Measurements from ENCODE around the gene HMCN1. TPM values are rescaled to one million over a fixed set of nuclear protein-coding genes. Genes with fewer than 3 reads are reported as not detected.

The HMCN1 gene
- total and polyA plus RNA-seq, 9 donors = 7.9 to 22.6 (median 11.2) TPM

DNA sequence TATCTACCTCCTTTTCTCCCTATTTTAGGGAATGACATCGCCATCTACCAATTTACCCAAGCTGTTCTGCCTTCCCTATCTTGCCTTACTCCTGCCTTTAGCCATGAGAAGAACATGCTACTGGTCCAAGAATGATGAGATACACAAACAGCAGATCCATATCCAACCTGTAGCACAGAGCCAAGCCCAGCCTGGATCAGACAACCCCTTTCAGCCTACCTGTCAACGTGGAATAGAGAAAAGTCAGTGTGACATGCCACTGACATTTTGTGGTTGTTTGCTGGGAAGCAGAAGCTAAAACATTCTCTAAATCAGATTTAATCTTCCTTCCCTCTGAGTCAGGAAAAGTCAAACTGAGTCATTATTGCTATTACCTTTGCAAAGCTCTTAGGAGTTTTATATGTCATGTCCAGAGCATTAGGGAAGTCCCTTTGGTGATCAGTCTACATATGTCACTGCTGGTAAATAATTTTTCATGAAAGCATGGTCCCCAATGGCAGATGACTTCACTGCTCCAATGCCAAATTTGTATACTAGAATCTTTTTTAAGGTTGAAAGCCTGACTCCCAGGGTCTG is 497.8 kb downstream of the HMCN1 start:
- no peak overlapping the region for H3K4me3 ChIP-seq (ENCODE audit: low read length)
- no peaks in the 10 kb centered on the region for H3K4me1 ChIP-seq (ENCODE audit: control insufficient read depth, insufficient read depth, low read length)
- no peaks in the 10 kb centered on the region for H3K27me3 ChIP-seq (ENCODE audit: control insufficient read depth, insufficient read depth, low read length)
- WGBS (ENCODE audit: insufficient coverage) = 100% methylated on average over 1 of the region's 2 CpGs
- no peak for DNase-seq
- no peaks in the 10 kb centered on the region for H3K9me3 ChIP-seq (replicated peaks; ENCODE audit: control insufficient read depth, low read depth, low read length)
- no peak overlapping the region for H3K27ac ChIP-seq (ENCODE audit: low read length)
- no peaks in the 10 kb centered on the region for H3K36me3 ChIP-seq (ENCODE audit: control insufficient read depth, insufficient read depth, low read length)

DNA sequence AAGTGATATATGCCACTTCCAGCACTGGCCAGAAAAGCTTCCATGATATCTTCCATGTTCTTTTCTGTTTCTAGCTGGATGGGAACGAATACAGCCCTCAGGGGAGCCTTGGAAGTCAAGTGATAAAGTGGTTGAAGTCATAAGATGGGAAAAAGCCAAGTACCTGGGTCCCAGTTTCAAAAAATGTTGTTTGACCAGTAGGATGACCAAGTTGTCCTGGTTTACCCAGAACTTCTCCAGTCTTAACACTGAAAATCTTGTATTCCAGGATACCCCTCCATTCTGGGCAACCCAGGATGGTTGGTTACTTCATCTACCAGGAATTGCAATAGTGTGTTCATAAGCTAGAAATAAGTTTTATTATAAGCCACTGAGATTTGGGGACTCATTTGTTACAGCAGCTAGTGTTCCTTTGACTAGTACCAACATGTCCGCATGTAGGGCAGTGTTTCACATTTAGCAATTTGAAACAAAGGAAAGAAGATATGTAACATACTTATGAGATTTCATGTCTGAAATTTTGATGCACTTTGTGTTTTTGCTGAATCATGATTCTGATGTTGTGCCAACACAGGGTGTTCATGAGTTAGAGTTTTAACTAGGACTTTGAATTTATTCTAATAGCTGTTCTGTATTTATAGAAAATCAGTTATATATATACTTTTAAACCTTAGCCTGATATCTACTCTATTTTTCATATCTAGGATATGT is 500.9 kb downstream of the HMCN1 start:
- WGBS (ENCODE audit: insufficient coverage) = no CpG with 5 or more reads among the region's 2 CpGs
- Histone ChIP-seq H3K9me3 (replicated peaks; ENCODE audit: control insufficient read depth, low read depth, low read length) (no peaks in the 10 kb centered on the region), H3K36me3 (ENCODE audit: control insufficient read depth, insufficient read depth, low read length) (no peaks in the 10 kb centered on the region), H3K27ac (ENCODE audit: low read length) (no peak overlapping the region), H3K27me3 (ENCODE audit: control insufficient read depth, insufficient read depth, low read length) (no peaks in the 10 kb centered on the region), H3K4me3 (ENCODE audit: low read length) (no peak overlapping the region), H3K4me1 (ENCODE audit: control insufficient read depth, insufficient read depth, low read length) (no peaks in the 10 kb centered on the region)
- no peak for DNase-seq

DNA sequence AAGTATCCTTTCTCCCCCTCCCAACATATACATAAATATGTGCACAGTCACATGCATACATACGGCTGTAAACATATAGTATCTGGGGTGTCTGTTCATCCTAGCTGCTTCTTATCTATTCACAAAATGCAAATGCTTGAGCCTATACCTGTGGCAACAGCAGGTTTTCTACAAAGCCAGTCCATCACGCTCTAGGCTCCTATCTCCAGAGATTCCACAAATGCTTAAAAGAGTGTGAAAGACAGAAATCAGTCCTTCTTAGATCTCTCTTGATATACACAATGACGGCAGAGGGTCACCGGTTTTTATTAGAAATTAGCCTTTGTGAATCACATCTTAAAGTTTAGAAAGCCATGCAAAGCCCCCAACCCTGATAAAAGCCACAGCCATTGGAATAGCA is 501.5 kb downstream of the HMCN1 start:
- no peak for DNase-seq
- Histone ChIP-seq H3K4me3 (ENCODE audit: low read length) (no peak overlapping the region), H3K4me1 (ENCODE audit: control insufficient read depth, insufficient read depth, low read length) (no peaks in the 10 kb centered on the region), H3K27ac (ENCODE audit: low read length) (no peak overlapping the region), H3K9me3 (replicated peaks; ENCODE audit: control insufficient read depth, low read depth, low read length) (no peaks in the 10 kb centered on the region), H3K36me3 (ENCODE audit: control insufficient read depth, insufficient read depth, low read length) (no peaks in the 10 kb centered on the region), H3K27me3 (ENCODE audit: control insufficient read depth, insufficient read depth, low read length) (no peaks in the 10 kb centered on the region)
- no CpG with 5 or more reads among the region's 4 CpGs for WGBS (ENCODE audit: insufficient coverage)

DNA sequence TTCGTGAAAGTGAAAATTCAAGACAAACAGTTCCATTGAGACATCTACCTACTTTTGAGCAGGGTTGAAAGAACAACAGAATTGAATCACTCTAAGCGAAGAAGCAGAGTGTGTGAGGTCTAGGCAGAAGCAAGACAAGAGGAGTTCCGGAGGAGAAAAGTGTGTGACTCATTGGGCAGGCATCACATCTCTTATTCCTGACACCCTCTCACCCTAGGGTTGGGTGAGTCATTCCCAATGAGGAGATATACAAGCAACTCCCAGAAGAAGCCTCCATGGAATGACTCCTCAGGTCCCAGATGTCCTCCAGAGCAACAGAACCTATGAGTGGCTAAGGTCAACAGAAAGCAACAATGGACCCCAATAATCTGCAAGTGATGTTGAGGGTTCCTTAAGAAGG is 502.7 kb downstream of the HMCN1 start:
- Histone ChIP-seq H3K27ac (ENCODE audit: low read length) (no peak overlapping the region), H3K9me3 (replicated peaks; ENCODE audit: control insufficient read depth, low read depth, low read length) (no peaks in the 10 kb centered on the region), H3K4me1 (ENCODE audit: control insufficient read depth, insufficient read depth, low read length) (no peaks in the 10 kb centered on the region), H3K27me3 (ENCODE audit: control insufficient read depth, insufficient read depth, low read length) (no peaks in the 10 kb centered on the region), H3K36me3 (ENCODE audit: control insufficient read depth, insufficient read depth, low read length) (no peaks in the 10 kb centered on the region), H3K4me3 (ENCODE audit: low read length) (no peak overlapping the region)
- no CpG with 5 or more reads among the region's 3 CpGs for WGBS (ENCODE audit: insufficient coverage)
- no peak for DNase-seq

DNA sequence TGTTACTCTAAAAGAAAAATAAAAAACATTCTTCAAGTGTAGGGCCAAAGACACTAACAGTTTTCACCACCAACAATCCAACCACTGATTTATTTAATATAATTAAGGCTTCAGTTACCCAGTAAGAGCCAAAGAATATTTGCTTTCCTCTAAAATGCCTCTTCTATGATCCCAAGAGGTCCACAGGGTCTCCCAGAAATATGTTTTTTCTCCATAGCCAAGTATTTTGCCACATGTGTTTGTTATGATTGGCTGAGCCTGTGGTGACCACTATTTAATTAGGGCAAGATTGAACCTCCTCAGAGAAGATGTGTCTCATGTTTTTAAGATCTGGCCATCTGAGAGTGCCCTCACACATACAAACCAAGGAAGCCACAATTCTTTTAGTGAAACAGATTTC is 505.0 kb downstream of the HMCN1 start:
- no peak for DNase-seq
- H3K36me3 ChIP-seq (ENCODE audit: control insufficient read depth, insufficient read depth, low read length) = no peaks in the 10 kb centered on the region
- H3K27me3 ChIP-seq (ENCODE audit: control insufficient read depth, insufficient read depth, low read length) = no peaks in the 10 kb centered on the region
- H3K27ac ChIP-seq (ENCODE audit: low read length) = no peak overlapping the region
- no peaks in the 10 kb centered on the region for H3K9me3 ChIP-seq (replicated peaks; ENCODE audit: control insufficient read depth, low read depth, low read length)
- no peak overlapping the region for H3K4me3 ChIP-seq (ENCODE audit: low read length)
- no peaks in the 10 kb centered on the region for H3K4me1 ChIP-seq (ENCODE audit: control insufficient read depth, insufficient read depth, low read length)

DNA sequence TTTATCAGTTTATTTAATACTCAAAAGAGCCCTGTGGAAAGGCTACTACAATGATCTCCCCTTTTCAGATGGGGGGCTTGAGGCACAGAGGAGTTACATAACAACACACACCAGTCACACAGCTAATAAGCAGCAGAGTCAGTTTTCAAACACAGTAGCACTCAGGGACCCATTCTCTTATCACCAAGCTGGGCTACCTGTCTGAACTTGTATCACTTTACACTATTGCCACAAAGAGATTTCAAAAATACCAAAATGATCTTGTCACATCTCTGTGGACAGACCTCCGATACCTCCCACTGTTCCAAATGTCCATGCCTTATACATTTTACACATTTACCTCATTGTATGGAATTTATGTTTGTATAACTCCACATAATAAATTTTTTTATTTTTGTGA is 506.2 kb downstream of the HMCN1 start:
- H3K9me3 ChIP-seq (replicated peaks; ENCODE audit: control insufficient read depth, low read depth, low read length) = no peaks in the 10 kb centered on the region
- no peaks in the 10 kb centered on the region for H3K4me1 ChIP-seq (ENCODE audit: control insufficient read depth, insufficient read depth, low read length)
- DNase-seq = no peak
- no CpG with 5 or more reads among the region's 1 CpG for WGBS (ENCODE audit: insufficient coverage)
- no peak overlapping the region for H3K27ac ChIP-seq (ENCODE audit: low read length)
- no peak overlapping the region for H3K4me3 ChIP-seq (ENCODE audit: low read length)
- H3K36me3 ChIP-seq (ENCODE audit: control insufficient read depth, insufficient read depth, low read length) = no peaks in the 10 kb centered on the region
- H3K27me3 ChIP-seq (ENCODE audit: control insufficient read depth, insufficient read depth, low read length) = no peaks in the 10 kb centered on the region

All from muscle of leg (tissue), 11 donors.